Neural crest cell (in vitro differentiated cells): ENCODE results near the gene AP5B1. TPM values are rescaled to one million over a fixed set of nuclear protein-coding genes. Genes with fewer than 3 reads are reported as not detected.

Experiments
- DNase-seq: peaks from one replicate; pipeline ENCODE4 v3.0.0; 2021; ENCODE audit warnings: low read depth, mixed read lengths, low spot score
- H3K27ac Mint-ChIP-seq: one replicate; pipeline ENCODE4 v1.8.0; 2021; ENCODE audit warnings: mild to moderate bottlenecking, mixed read lengths; ENCODE audit not compliant: unreplicated experiment
- H3K27me3 Mint-ChIP-seq: 2 replicates; pipeline ENCODE4 v1.8.0; 2021; ENCODE audit warnings: low read depth, mild to moderate bottlenecking, mixed read lengths
- H3K36me3 Mint-ChIP-seq: 2 replicates; pipeline ENCODE4 v1.8.0; 2021; ENCODE audit warnings: low read depth, mild to moderate bottlenecking, mixed read lengths
- H3K4me1 Mint-ChIP-seq: 2 replicates; pipeline ENCODE4 v1.8.0; 2021; ENCODE audit warnings: mixed read lengths
- H3K4me3 Mint-ChIP-seq: one replicate; pipeline ENCODE4 v1.8.0; 2021; ENCODE audit warnings: mild to moderate bottlenecking, mixed read lengths
- H3K9me3 Mint-ChIP-seq: 2 replicates; pipeline ENCODE4 v1.8.0; 2021; ENCODE audit warnings: mixed read lengths
- total RNA-seq: library from RNA; stranded (reverse); gene quantifications from 2 replicates; pipeline ENCODE4 v1.2.1, GENCODE V29; 2021
- TF ChIP-seq, protein P1 (sequence below): fragments of 200-600 bp; sonication (generic); conservative IDR thresholded peaks from 2 replicates; pipeline ENCODE4 v1.5.0; 2021; ENCODE audit warnings: antibody characterized with exemption, mild to moderate bottlenecking

Gene AP5B1
- total RNA-seq, 1 donor from 2014 or later = 10.8 TPM

DNA sequence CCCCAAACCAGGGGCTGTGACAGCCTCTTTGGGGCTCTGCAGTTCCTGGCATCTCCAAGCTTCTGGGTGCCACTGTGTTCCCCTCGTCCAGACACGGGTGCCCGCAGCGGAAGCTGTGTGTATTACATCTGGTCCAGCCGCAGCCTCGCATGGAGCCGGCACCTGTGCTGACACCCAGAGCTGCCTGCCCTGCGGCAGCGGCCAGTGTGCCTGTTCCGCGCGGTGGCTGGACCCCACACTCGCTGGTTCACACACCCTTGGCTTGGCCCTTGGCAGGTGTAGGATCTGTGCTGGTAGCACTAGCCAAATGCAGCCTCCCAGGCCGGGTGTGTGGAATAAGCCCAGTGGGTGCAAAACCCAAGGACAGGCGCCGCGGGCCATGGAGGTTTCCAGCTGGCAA is 35.7 kb downstream of the AP5B1 start:
- TF ChIP-seq, protein P1, sequence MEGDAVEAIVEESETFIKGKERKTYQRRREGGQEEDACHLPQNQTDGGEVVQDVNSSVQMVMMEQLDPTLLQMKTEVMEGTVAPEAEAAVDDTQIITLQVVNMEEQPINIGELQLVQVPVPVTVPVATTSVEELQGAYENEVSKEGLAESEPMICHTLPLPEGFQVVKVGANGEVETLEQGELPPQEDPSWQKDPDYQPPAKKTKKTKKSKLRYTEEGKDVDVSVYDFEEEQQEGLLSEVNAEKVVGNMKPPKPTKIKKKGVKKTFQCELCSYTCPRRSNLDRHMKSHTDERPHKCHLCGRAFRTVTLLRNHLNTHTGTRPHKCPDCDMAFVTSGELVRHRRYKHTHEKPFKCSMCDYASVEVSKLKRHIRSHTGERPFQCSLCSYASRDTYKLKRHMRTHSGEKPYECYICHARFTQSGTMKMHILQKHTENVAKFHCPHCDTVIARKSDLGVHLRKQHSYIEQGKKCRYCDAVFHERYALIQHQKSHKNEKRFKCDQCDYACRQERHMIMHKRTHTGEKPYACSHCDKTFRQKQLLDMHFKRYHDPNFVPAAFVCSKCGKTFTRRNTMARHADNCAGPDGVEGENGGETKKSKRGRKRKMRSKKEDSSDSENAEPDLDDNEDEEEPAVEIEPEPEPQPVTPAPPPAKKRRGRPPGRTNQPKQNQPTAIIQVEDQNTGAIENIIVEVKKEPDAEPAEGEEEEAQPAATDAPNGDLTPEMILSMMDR = no peak
- H3K9me3 Mint-ChIP-seq = no peaks in the 10 kb centered on the region
- H3K36me3 Mint-ChIP-seq = no peaks in the 10 kb centered on the region
- no peak overlapping the region for H3K27ac Mint-ChIP-seq
- no peak for DNase-seq
- H3K4me3 Mint-ChIP-seq = no peak overlapping the region
- H3K27me3 Mint-ChIP-seq = peaks cover 71% of the 10 kb centered on the region
- no peaks in the 10 kb centered on the region for H3K4me1 Mint-ChIP-seq

DNA sequence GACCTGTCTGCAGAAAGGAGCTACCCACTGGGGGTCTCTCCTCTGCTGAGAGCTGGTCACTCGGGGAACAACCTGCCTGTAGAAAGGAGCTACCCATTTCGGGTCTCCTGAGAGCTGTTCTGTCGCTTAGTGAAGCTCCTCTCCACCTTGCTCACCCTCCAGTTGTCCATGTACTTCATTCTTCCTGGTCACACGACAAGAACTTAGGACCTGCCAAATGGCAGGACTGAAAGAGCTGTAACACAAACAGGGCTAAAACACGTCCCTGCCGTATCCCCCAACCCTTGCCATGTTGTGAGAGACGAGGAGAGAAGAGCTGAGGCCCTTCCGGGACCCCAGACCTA is 36.1 kb downstream of the AP5B1 start:
- no peak overlapping the region for H3K27ac Mint-ChIP-seq
- peaks cover 71% of the 10 kb centered on the region for H3K27me3 Mint-ChIP-seq
- H3K36me3 Mint-ChIP-seq = no peaks in the 10 kb centered on the region
- no peaks in the 10 kb centered on the region for H3K4me1 Mint-ChIP-seq
- DNase-seq = no peak
- no peaks in the 10 kb centered on the region for H3K9me3 Mint-ChIP-seq
- TF ChIP-seq, protein P1 = no peak
- no peak overlapping the region for H3K4me3 Mint-ChIP-seq

DNA sequence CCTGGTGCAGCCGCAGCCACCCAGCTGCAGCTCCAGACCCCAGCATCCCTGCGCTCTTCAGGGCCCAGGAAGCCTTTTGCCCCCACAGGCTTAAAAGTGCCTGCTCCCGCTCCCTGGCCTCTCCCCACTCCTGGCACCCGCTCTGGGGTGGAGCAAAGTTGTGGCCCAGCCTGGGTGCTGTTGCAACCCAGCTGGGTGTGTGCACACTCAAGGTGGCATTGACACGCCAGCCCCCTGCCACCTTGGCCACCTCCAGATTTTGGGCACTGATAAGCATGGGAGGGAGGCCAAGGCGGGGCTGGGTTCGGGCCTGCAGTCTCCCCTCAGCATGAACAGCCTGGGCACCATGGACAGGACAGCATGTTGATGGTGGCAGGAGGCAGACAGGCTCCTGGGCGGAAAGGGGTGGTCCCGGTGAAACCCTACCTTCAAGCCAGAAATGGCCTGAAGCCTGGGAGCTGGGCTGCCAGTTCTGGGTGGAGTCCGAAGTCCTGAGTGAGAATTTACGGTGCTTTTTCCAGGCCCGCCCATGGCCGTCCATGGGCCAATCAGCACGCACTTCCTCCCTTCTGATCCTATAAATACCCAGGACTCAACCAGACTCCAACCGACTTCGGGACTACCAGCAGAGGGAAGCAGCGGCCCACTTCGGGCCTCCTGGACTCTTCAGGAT is 36.6 kb downstream of the AP5B1 start:
- peak; percentile 8 for DNase-seq
- TF ChIP-seq, protein P1 = peak; percentile 50
- no peaks in the 10 kb centered on the region for H3K36me3 Mint-ChIP-seq
- H3K4me1 Mint-ChIP-seq = no peaks in the 10 kb centered on the region
- H3K9me3 Mint-ChIP-seq = no peaks in the 10 kb centered on the region
- H3K4me3 Mint-ChIP-seq = no peak overlapping the region
- no peak overlapping the region for H3K27ac Mint-ChIP-seq
- peaks cover 66% of the 10 kb centered on the region for H3K27me3 Mint-ChIP-seq

DNA sequence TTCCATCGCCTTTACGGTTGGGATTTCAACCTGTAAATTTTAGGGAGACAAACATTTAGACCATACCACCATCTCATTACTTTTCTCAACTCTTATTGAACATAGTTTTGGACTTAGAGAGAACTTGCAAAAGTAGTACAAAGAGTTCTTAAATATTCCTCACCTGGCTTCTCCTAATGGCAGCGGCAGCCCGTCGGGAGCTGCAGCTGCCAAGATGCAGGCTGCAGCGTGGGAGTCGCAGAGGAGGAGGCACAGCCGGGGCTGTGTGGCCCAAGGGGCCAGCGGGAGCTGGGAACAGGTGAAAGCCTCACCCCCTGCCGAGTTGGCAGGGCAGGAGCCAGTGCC is 37.1 kb downstream of the AP5B1 start:
- H3K4me1 Mint-ChIP-seq = no peaks in the 10 kb centered on the region
- no peak overlapping the region for H3K4me3 Mint-ChIP-seq
- DNase-seq = no peak
- TF ChIP-seq, protein P1 = no peak
- H3K27ac Mint-ChIP-seq = no peak overlapping the region
- no peaks in the 10 kb centered on the region for H3K9me3 Mint-ChIP-seq
- no peaks in the 10 kb centered on the region for H3K36me3 Mint-ChIP-seq
- H3K27me3 Mint-ChIP-seq = peaks cover 61% of the 10 kb centered on the region

DNA sequence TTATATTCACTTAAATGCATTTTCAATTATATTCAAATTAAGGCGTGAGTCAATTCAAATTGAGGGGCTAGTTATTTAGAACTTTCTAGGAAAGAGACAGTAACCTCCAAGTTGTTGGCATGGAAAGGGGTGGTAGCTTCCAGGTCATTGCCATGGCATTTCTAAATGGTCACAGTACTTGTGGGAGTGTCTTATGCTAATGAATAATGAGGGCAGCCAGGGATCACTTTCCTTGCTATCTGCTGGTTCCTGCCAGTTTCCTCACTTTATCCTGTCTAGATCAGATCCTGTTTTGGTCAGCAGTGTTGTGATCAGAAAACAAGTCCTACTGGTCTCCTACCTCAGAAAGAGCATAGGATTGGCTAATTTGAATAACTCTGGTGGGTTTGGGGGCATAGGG is 38.4 kb downstream of the AP5B1 start:
- no peaks in the 10 kb centered on the region for H3K4me1 Mint-ChIP-seq
- H3K27me3 Mint-ChIP-seq = peaks cover 61% of the 10 kb centered on the region
- no peak for DNase-seq
- no peak overlapping the region for H3K27ac Mint-ChIP-seq
- no peak overlapping the region for H3K4me3 Mint-ChIP-seq
- TF ChIP-seq, protein P1 = no peak
- peaks cover 9% of the 10 kb centered on the region for H3K9me3 Mint-ChIP-seq
- no peaks in the 10 kb centered on the region for H3K36me3 Mint-ChIP-seq
